ENCODE results near the gene KCNQ5. TPM values are rescaled to one million over a fixed set of nuclear protein-coding genes. Genes with fewer than 3 reads are reported as not detected.

The KCNQ5 gene
- polyA plus RNA-seq, 1 donor (not counting 4 experiments of a cell fraction or from before 2014, with no cell fraction given), result 3.4 TPM

- Histone ChIP-seq H3K4me1 (ENCODE audit: control insufficient read depth, extremely low read depth, insufficient read depth, low read length) (peaks cover 3% of the 10 kb centered on the region), H3K4me3 (ENCODE audit: control insufficient read depth in 2 of 3, extremely low read depth in 1 of 3, insufficient read depth in 2 of 3, low read depth in 1 of 3, low read length in 3 of 3) (no peak overlapping the region), H3K9me3 (ENCODE audit: control insufficient read depth, low read depth, low read length) (no peaks in the 10 kb centered on the region), H3K79me2 (ENCODE audit: control insufficient read depth, insufficient read depth, low read length) (no peaks in the 10 kb centered on the region), H2AFZ (ENCODE audit: control insufficient read depth, low read length) (no peak overlapping the region), H3K9me1 (ENCODE audit: control insufficient read depth, extremely low read depth, insufficient read depth, low read length) (no peaks in the 10 kb centered on the region), H3K4me2 (ENCODE audit: control insufficient read depth, extremely low read depth, insufficient read depth, low read depth, low read length) (no peak overlapping the region), H3K9ac (ENCODE audit: control insufficient read depth, extremely low read depth, insufficient read depth, low read length) (no peak overlapping the region), H3K36me3 (ENCODE audit: control insufficient read depth in 2 of 2, extremely low read depth in 1 of 2, insufficient read depth in 2 of 2, low read length in 2 of 2) (no peaks in the 10 kb centered on the region), H4K20me1 (ENCODE audit: control insufficient read depth, extremely low read depth, insufficient read depth, low read length) (no peaks in the 10 kb centered on the region), H3K27me3 (ENCODE audit: control insufficient read depth, extremely low read depth, insufficient read depth, low read length) (no peaks in the 10 kb centered on the region), H3K27ac (ENCODE audit: control insufficient read depth, insufficient read depth, low read length) (no peak overlapping the region)
- dilution Hi-C loops (cut with MboI; ENCODE audit: extremely low pct_ligation_motif_present, low sequenced_read_pairs), result no loop called here
- TF ChIP-seq CTCF (optimal IDR thresholded peaks at IDR 0.05 in 1 of 3, IDR thresholded peaks at IDR 0.05 in 1 of 3, conservative IDR thresholded peaks at IDR 0.05 in 1 of 3; ENCODE audit: extremely low read depth in 1 of 3, insufficient read depth in 2 of 3, low read length in 3 of 3) (no peak), EZH2 (IDR thresholded peaks at IDR 0.05; ENCODE audit: low read length) (no peak)
- DNase-seq (ENCODE audit: low read depth, low spot score) (no peak), FAIRE-seq (no peak)
These were observed 458.1 kb downstream of the KCNQ5 start for GRCh38 chr6:73079978-73080377.

- FAIRE-seq, result no peak
- dilution Hi-C loops (cut with MboI; ENCODE audit: extremely low pct_ligation_motif_present, low sequenced_read_pairs), result no loop called here
- H3K4me2 ChIP-seq (ENCODE audit: control insufficient read depth, extremely low read depth, insufficient read depth, low read depth, low read length), result no peak overlapping the region
These were observed 460.1 kb downstream of the KCNQ5 start for GRCh38 chr6:73081955-73082354.

More at GRCh38 chr6:73081955-73082354, 460.1 kb downstream of the KCNQ5 start:
- no peak overlapping the region for H2AFZ ChIP-seq (ENCODE audit: control insufficient read depth, low read length)
- H3K4me1 ChIP-seq (ENCODE audit: control insufficient read depth, extremely low read depth, insufficient read depth, low read length), result peaks cover 3% of the 10 kb centered on the region
- no peaks in the 10 kb centered on the region for H3K9me3 ChIP-seq (ENCODE audit: control insufficient read depth, low read depth, low read length)
- H3K79me2 ChIP-seq (ENCODE audit: control insufficient read depth, insufficient read depth, low read length), result no peaks in the 10 kb centered on the region
- TF ChIP-seq CTCF (optimal IDR thresholded peaks at IDR 0.05 in 1 of 3, IDR thresholded peaks at IDR 0.05 in 1 of 3, conservative IDR thresholded peaks at IDR 0.05 in 1 of 3; ENCODE audit: extremely low read depth in 1 of 3, insufficient read depth in 2 of 3, low read length in 3 of 3) (no peak), EZH2 (IDR thresholded peaks at IDR 0.05; ENCODE audit: low read length) (no peak)
- no peak overlapping the region for H3K4me3 ChIP-seq (ENCODE audit: control insufficient read depth in 2 of 3, extremely low read depth in 1 of 3, insufficient read depth in 2 of 3, low read depth in 1 of 3, low read length in 3 of 3)
- no peaks in the 10 kb centered on the region for H3K9me1 ChIP-seq (ENCODE audit: control insufficient read depth, extremely low read depth, insufficient read depth, low read length)
- no peaks in the 10 kb centered on the region for H3K36me3 ChIP-seq (ENCODE audit: control insufficient read depth in 2 of 2, extremely low read depth in 1 of 2, insufficient read depth in 2 of 2, low read length in 2 of 2)
- no peak for DNase-seq (ENCODE audit: low read depth, low spot score)
- no peak overlapping the region for H3K27ac ChIP-seq (ENCODE audit: control insufficient read depth, insufficient read depth, low read length)
- H3K27me3 ChIP-seq (ENCODE audit: control insufficient read depth, extremely low read depth, insufficient read depth, low read length), result no peaks in the 10 kb centered on the region
- no peak overlapping the region for H3K9ac ChIP-seq (ENCODE audit: control insufficient read depth, extremely low read depth, insufficient read depth, low read length)
- H4K20me1 ChIP-seq (ENCODE audit: control insufficient read depth, extremely low read depth, insufficient read depth, low read length), result no peaks in the 10 kb centered on the region

Data from keratinocyte (primary cell).